ENCODE measurements around the gene PRAME.

DNA sequence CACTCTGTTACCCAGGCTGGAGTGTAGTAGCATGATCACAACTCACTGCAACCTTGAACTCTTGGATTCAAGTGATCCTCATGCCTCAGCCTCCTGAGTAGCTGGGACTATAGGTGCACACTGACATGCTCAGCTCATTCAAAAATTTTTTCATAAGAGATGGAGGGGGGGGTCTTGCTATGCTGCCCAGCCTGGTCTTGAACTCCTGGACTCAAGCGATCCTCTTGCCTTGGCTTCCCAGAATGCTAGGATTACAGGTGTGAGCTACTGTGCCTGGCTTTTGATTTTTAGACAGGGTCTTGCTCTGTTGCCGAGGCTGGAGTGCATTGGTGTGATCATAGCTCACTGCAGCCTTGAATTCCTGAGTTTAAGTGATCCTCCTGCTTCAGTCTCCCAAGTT, 14.0 kb downstream of the PRAME start:
- TF ChIP-seq POLR2A (IDR thresholded peaks at IDR 0.05; ENCODE audit: low read length) (no peak), GATA1 (IDR thresholded peaks at IDR 0.05; ENCODE audit: low read depth, low read length) (no peak)

Data from erythroblast (primary cell).